HEK293T (cell line): ENCODE measurements around the gene HSF5.

Experiments used
- CTCF ChIA-PET: fragments of 350-600 bp; formaldehyde crosslinking; extraction: SDS; loops from one replicate; lab custom pipeline; 2021; ENCODE audit warnings: antibody characterized with exemption, inconsistent platforms; lab: Yijun Ruan, JAX
- POLR2A ChIA-PET: fragments of 350-600 bp; formaldehyde crosslinking; extraction: SDS; loops from one replicate; lab custom pipeline; 2020; ENCODE audit warnings: antibody characterized with exemption, inconsistent platforms; lab: Yijun Ruan, JAX
- DNase-seq: peaks from one replicate; pipeline ENCODE4 v3.0.0; 2012; ENCODE audit warnings: mixed read lengths; ENCODE audit errors: extremely low spot score
- ARNT ChIP-seq: fragments of 450-650 bp; IDR thresholded peaks from 2 replicates; pipeline ENCODE4 v1.6.1; 2017; ENCODE audit warnings: mild to moderate bottlenecking
- BHLHE40 ChIP-seq: fragments of 450-650 bp; IDR thresholded peaks from 2 replicates; pipeline ENCODE4 v1.6.1; 2016; ENCODE audit warnings: mild to moderate bottlenecking, moderate library complexity, borderline replicate concordance
- CTBP1 ChIP-seq: fragments of 450-650 bp; IDR thresholded peaks from 2 replicates; pipeline ENCODE4 v1.6.1; 2016; ENCODE audit warnings: borderline replicate concordance
- ELF4 ChIP-seq: fragments of 450-650 bp; IDR thresholded peaks from 2 replicates; pipeline ENCODE4 v1.6.1; 2017; ENCODE audit warnings: antibody characterized with exemption
- FOXA1 ChIP-seq: fragments of 450-650 bp; IDR thresholded peaks from 2 replicates; pipeline ENCODE4 v1.6.1; 2016; ENCODE audit warnings: mild to moderate bottlenecking
- FOXK2 ChIP-seq: fragments of 450-650 bp; IDR thresholded peaks from 2 replicates; pipeline ENCODE4 v1.6.1; 2016; ENCODE audit warnings: mild to moderate bottlenecking
- FOXM1 ChIP-seq: fragments of 450-650 bp; IDR thresholded peaks from 2 replicates; pipeline ENCODE4 v1.6.1; 2017; ENCODE audit warnings: mild to moderate bottlenecking, borderline replicate concordance
- HDGF ChIP-seq: fragments of 450-650 bp; IDR thresholded peaks from 2 replicates; pipeline ENCODE4 v1.6.1; 2017; ENCODE audit warnings: antibody characterized with exemption, borderline replicate concordance
- L3MBTL2 ChIP-seq: fragments of 450-650 bp; conservative IDR thresholded peaks from 2 replicates; pipeline ENCODE4 v1.6.1; 2016; ENCODE audit warnings: mild to moderate bottlenecking
- LEF1 ChIP-seq: fragments of 450-650 bp; IDR thresholded peaks from 2 replicates; pipeline ENCODE4 v1.6.1; 2017; ENCODE audit warnings: mild to moderate bottlenecking, borderline replicate concordance
- NFRKB ChIP-seq: fragments of 450-650 bp; IDR thresholded peaks from 2 replicates; pipeline ENCODE4 v1.6.1; 2016; ENCODE audit warnings: mild to moderate bottlenecking, moderate library complexity
- SP1 ChIP-seq: fragments of 450-650 bp; IDR thresholded peaks from 2 replicates; pipeline ENCODE4 v1.6.1; 2017
- SUZ12 ChIP-seq: fragments of 450-650 bp; IDR thresholded peaks from 2 replicates; pipeline ENCODE4 v1.6.1; 2016; ENCODE audit warnings: mild to moderate bottlenecking
- TARDBP ChIP-seq: fragments of 450-650 bp; IDR thresholded peaks from 2 replicates; pipeline ENCODE4 v1.6.1; 2016
- ZNF384 ChIP-seq: fragments of 450-650 bp; IDR thresholded peaks from 2 replicates; pipeline ENCODE4 v1.6.1; 2016
- TF ChIP-seq, protein P1 (sequence below): fragments of 450-650 bp; IDR thresholded peaks from 2 replicates; pipeline ENCODE4 v1.6.1; 2016

Gene HSF5

DNA sequence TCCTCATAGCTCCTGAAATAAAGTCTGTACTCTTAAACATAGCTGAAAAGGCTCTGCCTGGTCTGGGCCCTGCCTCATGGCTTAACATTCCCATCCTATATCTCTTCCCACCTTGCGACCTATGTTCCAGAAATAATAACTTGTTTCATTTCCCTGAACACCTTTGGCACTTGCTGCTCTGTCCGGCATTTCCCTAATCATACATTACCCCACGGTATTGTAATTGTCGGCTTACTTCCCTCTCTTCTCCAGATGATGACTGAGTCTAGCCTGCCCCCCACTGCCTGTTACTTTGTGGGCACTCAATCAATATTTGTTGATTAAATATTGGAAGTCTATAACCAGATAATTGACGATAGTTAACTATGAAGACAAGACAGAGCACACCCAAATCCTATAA, 113.0 kb downstream of the HSF5 start:
- no peak for DNase-seq
- POLR2A ChIA-PET: no interaction called here
- no peak for TF ChIP-seq CTBP1
- TF ChIP-seq FOXM1: no peak
- TF ChIP-seq FOXA1: no peak
- TF ChIP-seq L3MBTL2: no peak
- TF ChIP-seq SUZ12: no peak
- no peak for TF ChIP-seq ELF4
- CTCF ChIA-PET: no interaction called here

- no peak for DNase-seq
- TF ChIP-seq CTBP1: no peak
- TF ChIP-seq L3MBTL2: no peak
- TF ChIP-seq SP1: no peak
- no peak for TF ChIP-seq TARDBP
- no peak for TF ChIP-seq NFRKB
- TF ChIP-seq SUZ12: no peak
- TF ChIP-seq FOXM1: no peak
- TF ChIP-seq FOXK2: no peak
- TF ChIP-seq FOXA1: no peak
- TF ChIP-seq, protein P1, sequence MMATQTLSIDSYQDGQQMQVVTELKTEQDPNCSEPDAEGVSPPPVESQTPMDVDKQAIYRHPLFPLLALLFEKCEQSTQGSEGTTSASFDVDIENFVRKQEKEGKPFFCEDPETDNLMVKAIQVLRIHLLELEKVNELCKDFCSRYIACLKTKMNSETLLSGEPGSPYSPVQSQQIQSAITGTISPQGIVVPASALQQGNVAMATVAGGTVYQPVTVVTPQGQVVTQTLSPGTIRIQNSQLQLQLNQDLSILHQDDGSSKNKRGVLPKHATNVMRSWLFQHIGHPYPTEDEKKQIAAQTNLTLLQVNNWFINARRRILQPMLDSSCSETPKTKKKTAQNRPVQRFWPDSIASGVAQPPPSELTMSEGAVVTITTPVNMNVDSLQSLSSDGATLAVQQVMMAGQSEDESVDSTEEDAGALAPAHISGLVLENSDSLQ: no peak
- TF ChIP-seq LEF1: no peak
- no peak for TF ChIP-seq HDGF
- TF ChIP-seq BHLHE40: no peak
- POLR2A ChIA-PET: no interaction called here
- CTCF ChIA-PET: no interaction called here
These were observed 114.3 kb downstream of the HSF5 start for GRCh38 chr17:58373923-58374322.

DNA sequence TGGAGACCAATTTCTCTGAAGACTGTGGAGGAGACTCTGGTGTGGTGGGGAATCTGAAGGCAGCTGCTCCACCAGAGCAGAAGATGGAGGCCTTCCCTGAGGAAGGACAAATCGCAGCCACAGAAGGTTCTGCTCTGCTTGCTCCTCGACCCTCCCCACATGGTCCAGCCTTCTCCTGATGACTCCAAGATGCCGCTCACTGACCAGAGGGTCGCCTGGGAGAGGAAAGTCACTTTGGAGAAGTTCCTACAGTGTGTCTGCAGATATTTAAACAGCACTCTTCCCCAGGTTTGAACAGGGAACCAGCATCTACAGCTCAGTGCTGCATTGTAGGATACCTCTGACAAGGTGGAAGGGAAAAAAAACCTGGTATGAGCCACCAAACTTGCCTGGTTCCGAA, 115.2 kb downstream of the HSF5 start:
- TF ChIP-seq TARDBP (no peak), SUZ12 (no peak), BHLHE40 (no peak)
- CTCF ChIA-PET: interaction anchor here (0.6 kb wide), 2 partner anchors 20 to 1446 kb away, joined by 3 to 4 read pairs; no protein-coding TSS in a partner anchor
- DNase-seq: no peak
- POLR2A ChIA-PET: interaction anchor here (1.9 kb wide), 1 partner anchor 21 kb away, joined by 7 read pairs; the partner anchor contains the start of gene SUPT4H1

- TF ChIP-seq NFRKB: no peak
- no peak for TF ChIP-seq HDGF
- no peak for TF ChIP-seq ELF4
- TF ChIP-seq SUZ12: no peak
- no peak for TF ChIP-seq LEF1
- no peak for TF ChIP-seq TARDBP
- no peak for TF ChIP-seq L3MBTL2
- TF ChIP-seq, protein P1: no peak
- no peak for TF ChIP-seq FOXA1
- no peak for TF ChIP-seq BHLHE40
- no peak for TF ChIP-seq FOXM1
- TF ChIP-seq FOXK2: no peak
- TF ChIP-seq SP1: no peak
- no peak for DNase-seq
- CTCF ChIA-PET: no interaction called here
- POLR2A ChIA-PET: interaction anchor here (0.9 to 1.9 kb wide), 2 partner anchors 8 to 19 kb away, joined by 3 to 7 read pairs; partner anchors contain the start of gene SUPT4H1
These were observed 116.8 kb downstream of the HSF5 start for GRCh38 chr17:58371300-58371950.

DNA sequence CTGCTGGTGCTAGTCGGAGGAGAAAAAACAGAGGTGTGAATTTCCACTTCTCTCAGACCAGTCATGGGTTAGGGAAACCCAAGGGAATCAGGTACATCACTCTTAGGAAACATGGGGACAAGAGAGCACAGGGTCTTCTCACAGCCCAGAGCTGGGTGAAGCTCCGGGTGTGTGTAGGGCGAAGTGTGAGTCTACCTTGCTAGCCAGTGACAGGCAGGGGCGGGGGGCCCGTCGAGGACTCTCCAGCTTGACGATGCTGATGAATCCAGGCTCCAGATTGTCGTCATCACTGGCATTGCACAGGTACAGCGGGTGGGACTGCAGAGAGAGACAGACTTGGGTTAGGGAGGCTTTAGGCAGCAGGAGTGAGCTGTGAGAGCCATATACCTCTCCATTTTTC, 117.5 kb downstream of the HSF5 start:
- DNase-seq: no peak
- no peak for TF ChIP-seq CTBP1
- no peak for TF ChIP-seq LEF1
- TF ChIP-seq TARDBP: no peak
- TF ChIP-seq HDGF: no peak
- TF ChIP-seq FOXK2: no peak
- no peak for TF ChIP-seq ELF4
- TF ChIP-seq SUZ12: no peak
- TF ChIP-seq, protein P1: no peak
- TF ChIP-seq FOXA1: no peak
- TF ChIP-seq BHLHE40: no peak
- TF ChIP-seq L3MBTL2: no peak
- no peak for TF ChIP-seq FOXM1
- no peak for TF ChIP-seq NFRKB
- no peak for TF ChIP-seq ZNF384
- no peak for TF ChIP-seq ARNT
- no peak for TF ChIP-seq SP1
- CTCF ChIA-PET: interaction anchor here (1.0 kb wide), 1 partner anchor 47 kb away, joined by 4 read pairs; the partner anchor contains the start of gene RNF43
- POLR2A ChIA-PET: interaction anchor here (3.8 kb wide), 1 partner anchor 19 kb away, joined by 21 read pairs; the partner anchor contains the start of gene SUPT4H1

DNA sequence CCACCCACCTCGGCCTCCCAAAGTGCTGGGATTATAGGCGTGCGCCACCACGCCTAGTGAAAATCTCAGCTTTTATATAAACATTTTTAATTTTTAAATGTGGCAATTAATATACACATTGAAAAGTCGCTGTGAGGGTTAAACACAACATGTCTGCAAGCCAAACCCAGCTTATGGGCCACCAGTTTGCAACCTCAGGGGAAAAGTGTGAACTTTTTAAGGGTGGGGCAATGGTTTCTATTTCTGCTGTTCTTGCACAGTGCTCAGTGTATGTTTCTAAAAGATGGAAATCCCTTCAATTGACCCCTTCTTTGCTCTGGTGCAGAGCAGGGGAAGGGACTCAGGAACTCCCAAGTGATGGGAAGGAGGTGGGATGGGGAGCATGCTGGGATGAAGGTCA, 117.9 kb downstream of the HSF5 start:
- DNase-seq: no peak
- TF ChIP-seq TARDBP (no peak), NFRKB (no peak)
- CTCF ChIA-PET: interaction anchor here (1.0 kb wide), 1 partner anchor 47 kb away, joined by 4 read pairs; the partner anchor contains the start of gene RNF43
- POLR2A ChIA-PET: interaction anchor here (3.8 kb wide), 1 partner anchor 18 kb away, joined by 21 read pairs; the partner anchor contains the start of gene SUPT4H1
